HFFc6 (cell line): ENCODE measurements around the gene MINDY2. TPM values are rescaled to one million over a fixed set of nuclear protein-coding genes. Genes with fewer than 3 reads are reported as not detected.

Source experiments
- DNase-seq: peaks from one replicate; pipeline ENCODE4 v3.0.0-alpha.2; 2018
- H3K27ac Mint-ChIP-seq: 2 replicates; pipeline ENCODE4 v1.8.0; 2020; ENCODE audit warnings: mild to moderate bottlenecking, mixed read lengths
- H3K27me3 Mint-ChIP-seq: 2 replicates; pipeline ENCODE4 v1.8.0; 2021; ENCODE audit warnings: mild to moderate bottlenecking, moderate library complexity, mixed read lengths; ENCODE audit not compliant: insufficient read depth
- H3K36me3 Mint-ChIP-seq: 2 replicates; pipeline ENCODE4 v1.8.0; 2021; ENCODE audit warnings: low read depth, mixed read lengths
- H3K4me1 Mint-ChIP-seq: 2 replicates; pipeline ENCODE4 v1.8.0; 2020; ENCODE audit warnings: low read depth, mixed read lengths
- H3K4me3 Mint-ChIP-seq: 2 replicates; pipeline ENCODE4 v1.8.0; 2020; ENCODE audit warnings: mild to moderate bottlenecking, moderate library complexity, mixed read lengths
- H3K9me3 Mint-ChIP-seq: 2 replicates; pipeline ENCODE4 v1.8.0; 2020; ENCODE audit warnings: mild to moderate bottlenecking, mixed read lengths
- total RNA-seq, 6 experiments: library from RNA; stranded (reverse); fragmentation: NEBNext Ultra II Directional; extraction: Animal tissue kit (Norgen Biotek cat#: 25700); gene quantifications; 2 replicates in 1 of 6; 3 replicates in 5 of 6; pipeline ENCODE4 v1.2.3, GENCODE V29; 2021
- TF ChIP-seq, protein P1 (sequence below): fragments of 200-600 bp; sonication (generic); IDR thresholded peaks from 2 replicates; pipeline ENCODE4 v1.5.0; 2021; ENCODE audit warnings: antibody characterized with exemption, mild to moderate bottlenecking

Gene MINDY2
- total RNA-seq, 6 experiments from 2014 or later: 27.9 to 35.7 (median 29.9) TPM

DNA sequence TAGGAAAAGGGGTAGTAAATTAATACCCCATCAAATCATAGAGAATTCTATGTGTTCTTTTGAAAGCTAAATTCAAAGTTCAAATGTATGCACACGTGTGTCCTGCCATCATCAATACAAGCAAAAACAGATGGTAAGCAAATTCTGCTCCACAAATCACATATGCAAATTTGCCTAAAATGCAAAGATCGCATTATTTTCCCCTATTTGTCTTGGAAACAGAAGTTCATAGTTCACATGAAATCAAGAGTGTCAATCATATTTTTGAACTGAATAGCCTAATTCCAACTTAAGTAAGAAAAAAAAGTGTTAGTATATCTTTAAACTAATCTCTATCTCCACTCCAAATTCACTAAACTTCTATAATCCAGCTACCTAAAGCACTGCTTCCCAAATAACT is 30.1 kb upstream of the MINDY2 start:
- Mint-ChIP-seq H3K9me3 (no peaks in the 10 kb centered on the region), H3K4me1 (peaks cover 50% of the 10 kb centered on the region), H3K27ac (no peak overlapping the region)

DNA sequence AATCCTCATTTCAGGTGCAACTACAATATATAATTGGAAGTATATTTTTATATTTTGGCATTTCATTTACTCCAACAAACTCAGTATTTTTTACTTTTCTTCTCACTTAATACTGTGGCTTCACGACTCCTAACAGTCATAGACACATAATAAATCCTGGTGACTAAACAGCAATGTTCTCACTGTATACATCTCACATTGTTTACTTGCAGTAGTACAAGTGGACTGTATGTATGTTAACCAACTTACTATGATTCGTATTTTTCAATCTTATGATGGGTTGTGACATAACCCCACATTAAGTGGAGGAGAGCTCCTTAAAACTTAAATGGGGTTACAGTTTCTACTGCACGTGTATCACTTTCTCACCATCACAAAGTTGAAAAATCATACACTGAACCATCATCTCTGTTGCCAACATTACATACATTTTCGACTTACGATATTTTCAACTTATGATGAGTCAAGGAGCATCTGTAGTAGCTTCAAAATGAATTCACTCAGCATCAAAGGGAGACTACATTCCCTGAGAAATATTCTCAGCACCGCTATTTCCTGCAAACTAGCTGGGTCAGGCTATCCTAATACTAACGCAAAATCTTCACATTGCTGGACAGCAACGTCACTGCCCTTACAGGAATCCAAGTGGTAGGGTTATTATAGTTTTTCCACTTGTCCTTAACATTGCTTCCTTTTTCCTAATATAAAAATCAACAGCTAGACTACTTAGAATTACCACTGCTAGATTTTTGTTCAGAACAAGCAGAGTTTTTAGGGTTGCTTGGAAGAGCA is 28.9 kb upstream of the MINDY2 start:
- Mint-ChIP-seq H3K4me3 (no peak overlapping the region), H3K36me3 (no peaks in the 10 kb centered on the region), H3K27me3 (no peaks in the 10 kb centered on the region), H3K4me1 (peaks cover 58% of the 10 kb centered on the region), H3K9me3 (no peaks in the 10 kb centered on the region), H3K27ac (no peak overlapping the region)
- TF ChIP-seq, protein P1, sequence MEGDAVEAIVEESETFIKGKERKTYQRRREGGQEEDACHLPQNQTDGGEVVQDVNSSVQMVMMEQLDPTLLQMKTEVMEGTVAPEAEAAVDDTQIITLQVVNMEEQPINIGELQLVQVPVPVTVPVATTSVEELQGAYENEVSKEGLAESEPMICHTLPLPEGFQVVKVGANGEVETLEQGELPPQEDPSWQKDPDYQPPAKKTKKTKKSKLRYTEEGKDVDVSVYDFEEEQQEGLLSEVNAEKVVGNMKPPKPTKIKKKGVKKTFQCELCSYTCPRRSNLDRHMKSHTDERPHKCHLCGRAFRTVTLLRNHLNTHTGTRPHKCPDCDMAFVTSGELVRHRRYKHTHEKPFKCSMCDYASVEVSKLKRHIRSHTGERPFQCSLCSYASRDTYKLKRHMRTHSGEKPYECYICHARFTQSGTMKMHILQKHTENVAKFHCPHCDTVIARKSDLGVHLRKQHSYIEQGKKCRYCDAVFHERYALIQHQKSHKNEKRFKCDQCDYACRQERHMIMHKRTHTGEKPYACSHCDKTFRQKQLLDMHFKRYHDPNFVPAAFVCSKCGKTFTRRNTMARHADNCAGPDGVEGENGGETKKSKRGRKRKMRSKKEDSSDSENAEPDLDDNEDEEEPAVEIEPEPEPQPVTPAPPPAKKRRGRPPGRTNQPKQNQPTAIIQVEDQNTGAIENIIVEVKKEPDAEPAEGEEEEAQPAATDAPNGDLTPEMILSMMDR: no peak
- no peak for DNase-seq

More for the DNA sequence above, 30.1 kb upstream of the MINDY2 start:
- no peak for DNase-seq
- TF ChIP-seq, protein P1: no peak
- no peaks in the 10 kb centered on the region for H3K36me3 Mint-ChIP-seq
- no peak overlapping the region for H3K4me3 Mint-ChIP-seq
- H3K27me3 Mint-ChIP-seq: no peaks in the 10 kb centered on the region

DNA sequence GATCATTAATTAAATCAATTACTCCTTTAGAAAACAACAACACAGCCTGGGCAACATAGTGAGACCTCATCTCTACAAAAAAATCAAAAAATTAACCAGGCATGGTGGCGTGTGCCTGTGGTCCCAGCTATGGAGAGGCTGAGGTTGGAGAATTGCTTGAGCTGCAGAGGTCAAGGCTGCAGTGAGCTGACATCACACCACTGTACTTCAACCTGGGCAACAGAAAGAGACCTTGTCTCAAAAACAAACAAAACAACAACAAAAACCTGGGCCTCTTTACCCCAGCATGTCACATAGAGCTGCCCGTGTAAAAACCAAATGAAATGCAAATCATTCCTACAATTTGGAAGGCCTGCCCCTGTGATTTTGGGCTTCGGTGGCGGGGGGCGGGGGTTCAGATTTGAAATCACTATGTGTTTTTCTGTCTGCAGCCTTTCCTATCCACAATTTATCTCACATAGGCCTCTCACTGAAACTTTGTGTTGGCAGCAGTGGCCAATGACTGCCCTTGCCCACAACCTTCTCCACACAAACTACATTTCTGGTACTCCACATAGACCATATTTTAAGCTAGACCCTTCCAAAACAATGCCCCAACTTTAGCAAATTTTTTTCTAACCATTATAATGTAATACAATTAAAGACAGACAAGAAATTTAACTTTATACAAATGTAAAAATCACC is 28.1 kb upstream of the MINDY2 start:
- Mint-ChIP-seq H3K36me3 (peaks cover 2% of the 10 kb centered on the region; the same call in 1 of the 2 replicates), H3K27me3 (no peaks in the 10 kb centered on the region), H3K27ac (no peak overlapping the region), H3K9me3 (no peaks in the 10 kb centered on the region), H3K4me3 (no peak overlapping the region), H3K4me1 (peaks cover 55% of the 10 kb centered on the region)
- DNase-seq: no peak
- TF ChIP-seq, protein P1: no peak

DNA sequence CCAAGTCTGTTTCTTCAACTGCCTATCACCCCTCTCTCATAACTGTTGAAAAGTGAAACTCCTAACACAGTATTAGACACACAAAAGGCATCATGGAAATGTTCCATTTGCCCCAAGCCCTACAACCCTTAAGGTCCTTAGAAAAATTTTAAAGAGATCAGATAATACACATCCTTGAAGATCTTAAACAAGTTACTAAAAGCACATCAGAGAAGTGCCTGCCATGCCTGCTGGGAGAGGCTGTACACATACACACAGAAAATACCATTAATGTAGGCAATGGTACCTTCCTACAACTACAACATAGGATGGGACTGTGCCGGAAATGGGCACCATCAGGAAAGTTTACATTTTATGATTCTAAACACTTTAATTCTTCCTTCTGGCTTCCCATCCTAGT is 24.9 kb upstream of the MINDY2 start:
- H3K9me3 Mint-ChIP-seq: no peaks in the 10 kb centered on the region
- no peak for DNase-seq
- H3K27ac Mint-ChIP-seq: no peak overlapping the region
- peaks cover 4% of the 10 kb centered on the region; the same call in 1 of the 2 replicates for H3K36me3 Mint-ChIP-seq
- peaks cover 49% of the 10 kb centered on the region for H3K4me1 Mint-ChIP-seq
- TF ChIP-seq, protein P1: no peak
- no peaks in the 10 kb centered on the region; the same call in 1 of the 2 replicates for H3K27me3 Mint-ChIP-seq
- no peak overlapping the region for H3K4me3 Mint-ChIP-seq

DNA sequence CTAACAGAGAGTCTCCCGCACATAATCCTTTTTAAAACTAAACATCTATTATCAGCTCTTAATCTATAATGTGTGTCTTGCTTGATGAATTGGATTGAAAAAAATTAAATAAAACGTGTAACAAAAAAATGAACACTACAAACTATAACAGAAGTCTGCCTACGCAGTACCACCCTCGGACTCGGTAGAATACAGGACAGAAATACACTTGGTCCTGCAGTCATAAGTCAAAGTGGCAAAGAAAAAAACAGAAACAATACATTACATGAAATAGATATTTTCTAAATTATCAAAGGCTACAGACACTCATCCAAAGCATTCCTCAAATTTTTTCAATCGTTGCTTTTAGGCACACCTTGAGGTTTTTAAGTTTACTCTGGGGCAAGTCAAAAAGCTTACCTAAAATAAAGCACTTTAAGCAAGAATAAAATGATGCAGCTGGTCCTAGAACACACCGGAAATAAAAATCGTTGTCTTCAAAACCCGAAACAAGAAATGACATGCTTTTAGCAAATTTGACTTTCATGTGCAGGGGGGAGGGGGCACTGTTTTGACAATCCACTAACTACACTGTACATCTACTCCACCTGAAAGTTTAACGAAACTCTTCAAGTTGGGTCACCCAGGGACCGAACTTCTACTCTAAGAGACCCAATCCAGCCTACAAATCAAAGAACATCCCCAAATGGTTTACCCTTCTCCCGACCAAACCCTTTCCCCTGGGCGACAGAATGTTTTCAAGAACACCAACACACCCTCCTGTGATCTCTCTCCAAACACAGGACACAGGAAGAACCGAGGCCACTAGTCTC is 22.9 kb upstream of the MINDY2 start:
- Mint-ChIP-seq H3K4me1 (peaks cover 28% of the 10 kb centered on the region), H3K27me3 (no peaks in the 10 kb centered on the region; the same call in 1 of the 2 replicates), H3K9me3 (no peaks in the 10 kb centered on the region), H3K27ac (peak overlapping the region; percentile 95), H3K36me3 (peaks cover 4% of the 10 kb centered on the region; the same call in 1 of the 2 replicates), H3K4me3 (peak overlapping the region; percentile 97)
- DNase-seq: no peak
- TF ChIP-seq, protein P1: no peak
